GM13977 (cell line): Measurements from ENCODE around the gene TIAM1.
A peak's percentile ranks its signal among the peaks of the same experiment; 100 is the strongest.

ENCODE experiments used
- DNase-seq: peaks from one replicate; pipeline ENCODE4 v3.0.0; 2012; ENCODE audit warnings: low spot score
- CTCF ChIP-seq: IDR thresholded peaks from 2 replicates; pipeline ENCODE4 v1.5.1; 2012; ENCODE audit warnings: mild to moderate bottlenecking, control low read depth; ENCODE audit not compliant: insufficient read depth; ENCODE audit errors: extremely low read depth, missing control alignments
- in situ Hi-C: fragments of 300-500 bp; cut with MboI; formaldehyde crosslinking; loops from one replicate; pipeline ENCODE4 v1.12.0; 2022; ENCODE audit warnings: low sequenced_read_pairs, low pct_unique_long_range_greater_than_20kb, mixed read lengths, inconsistent platforms; ENCODE audit not compliant: unreplicated experiment

The TIAM1 gene

GRCh38 chr21:31078796-31079195 is 265.3 kb downstream of the TIAM1 start:
- DNase-seq: peak; percentile 19
- TF ChIP-seq CTCF: no peak
- in situ Hi-C loops: no loop called here

DNA sequence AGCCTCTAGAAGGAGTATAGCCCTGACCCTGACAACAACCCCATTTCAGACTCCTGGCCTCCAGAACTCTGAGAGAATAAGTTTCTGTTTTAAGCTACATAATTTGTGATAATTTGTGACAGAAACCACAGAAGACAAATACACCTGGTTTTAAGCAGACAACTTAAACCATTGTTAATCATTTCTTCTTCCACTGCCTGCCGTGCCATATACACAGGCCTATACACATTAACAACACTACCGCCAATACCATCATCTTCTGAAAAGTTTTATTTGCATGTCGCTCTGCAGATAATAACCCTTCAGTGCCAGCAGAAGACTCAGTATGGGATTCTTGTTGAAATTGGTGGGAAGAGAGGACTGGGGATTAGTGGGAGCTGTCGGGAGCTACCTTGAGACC is 265.8 kb downstream of the TIAM1 start:
- in situ Hi-C loops: no loop called here
- no peak for TF ChIP-seq CTCF
- no peak for DNase-seq

DNA sequence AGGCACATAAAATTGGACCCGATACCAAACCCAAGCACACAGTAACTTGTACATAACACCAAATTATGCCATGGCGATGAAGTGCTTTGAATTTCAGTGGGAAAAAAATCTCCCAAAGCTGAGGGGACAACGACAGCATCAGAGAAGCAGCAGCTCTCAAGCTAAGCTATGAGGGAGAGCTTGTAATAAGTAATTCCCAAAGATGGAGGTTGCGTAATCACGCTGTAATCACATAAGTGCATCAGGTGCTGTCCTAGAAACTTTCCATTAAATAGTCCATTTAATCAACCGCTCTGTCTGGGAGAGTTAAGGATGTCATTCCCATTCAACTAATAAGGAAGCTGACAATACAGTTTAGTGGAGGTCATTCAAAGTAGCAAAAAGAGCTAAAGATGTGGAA is 268.2 kb downstream of the TIAM1 start:
- no peak for DNase-seq
- in situ Hi-C loops: no loop called here

GRCh38 chr21:31072533-31072932 is 271.5 kb downstream of the TIAM1 start:
- in situ Hi-C loops: no loop called here
- no peak for DNase-seq
- TF ChIP-seq CTCF: no peak

More for the DNA sequence above, 268.2 kb downstream of the TIAM1 start:
- TF ChIP-seq CTCF: no peak
